Activated naive CD4-positive, alpha-beta T cell treated with anti-CD3 and anti-CD28 coated beads for 36 hours (primary cell): ENCODE data around the gene BTBD7. TPM values are rescaled to one million over a fixed set of nuclear protein-coding genes. Genes with fewer than 3 reads are reported as not detected.

Experiments used
- CTCF ChIA-PET: fragments of 350-600 bp; sonication (Branson Sonifier 250); formaldehyde crosslinking; loops from one replicate; lab custom pipeline; 2021; ENCODE audit warnings: antibody characterized with exemption; lab: Charles Lee
- DNase-seq: peaks from one replicate; pipeline ENCODE4 v3.0.0-alpha.2; 2020
- H3K27ac Mint-ChIP-seq: one replicate; pipeline ENCODE4 v1.8.0; 2021; ENCODE audit warnings: mild to moderate bottlenecking, mixed read lengths
- H3K27me3 Mint-ChIP-seq: one replicate; pipeline ENCODE4 v1.8.0; 2021; ENCODE audit warnings: low read depth, mixed read lengths
- H3K36me3 Mint-ChIP-seq: one replicate; pipeline ENCODE4 v1.8.0; 2021; ENCODE audit warnings: low read depth, mixed read lengths
- H3K4me1 Mint-ChIP-seq: one replicate; pipeline ENCODE4 v1.8.0; 2021; ENCODE audit warnings: low read depth, mixed read lengths
- H3K4me3 Mint-ChIP-seq: one replicate; pipeline ENCODE4 v1.8.0; 2021; ENCODE audit warnings: mild to moderate bottlenecking, moderate library complexity, mixed read lengths
- H3K9me3 Mint-ChIP-seq: one replicate; pipeline ENCODE4 v1.8.0; 2021; ENCODE audit warnings: mixed read lengths
- intact Hi-C: fragments of 100-400 bp; cut with micrococcal nuclease; formaldehyde crosslinking; loops from one replicate; pipeline ENCODE4 v1.15.1; 2023
- total RNA-seq, 2 experiments: library from RNA; stranded (reverse); gene quantifications; one replicate each; pipeline ENCODE4 v1.2.3, GENCODE V29; 2021

Gene BTBD7
- total RNA-seq, 2 experiments from 2014 or later = 7.2 to 7.7 TPM

GRCh38 chr14:93308686-93309345 lies 24.0 kb downstream of the BTBD7 start:
- H3K27ac Mint-ChIP-seq = no peak overlapping the region
- CTCF ChIA-PET = no interaction called here
- H3K9me3 Mint-ChIP-seq = no peaks in the 10 kb centered on the region
- no peaks in the 10 kb centered on the region for H3K27me3 Mint-ChIP-seq
- DNase-seq = no peak
- H3K36me3 Mint-ChIP-seq = no peaks in the 10 kb centered on the region
- H3K4me1 Mint-ChIP-seq = peaks cover 19% of the 10 kb centered on the region
- intact Hi-C loops = no loop called here
- no peak overlapping the region for H3K4me3 Mint-ChIP-seq

- no peaks in the 10 kb centered on the region for H3K27me3 Mint-ChIP-seq
- intact Hi-C loops = no loop called here
- no peaks in the 10 kb centered on the region for H3K9me3 Mint-ChIP-seq
- H3K36me3 Mint-ChIP-seq = no peaks in the 10 kb centered on the region
- H3K4me3 Mint-ChIP-seq = no peak overlapping the region
- CTCF ChIA-PET = no interaction called here
- H3K27ac Mint-ChIP-seq = no peak overlapping the region
- H3K4me1 Mint-ChIP-seq = peaks cover 25% of the 10 kb centered on the region
- no peak for DNase-seq
These were observed 26.0 kb downstream of the BTBD7 start for GRCh38 chr14:93306812-93307211.

- no peak for DNase-seq
- Mint-ChIP-seq H3K27me3 (no peaks in the 10 kb centered on the region), H3K4me3 (no peak overlapping the region), H3K36me3 (no peaks in the 10 kb centered on the region), H3K9me3 (no peaks in the 10 kb centered on the region), H3K4me1 (peaks cover 25% of the 10 kb centered on the region), H3K27ac (no peak overlapping the region)
- CTCF ChIA-PET = no interaction called here
- intact Hi-C loops = no loop called here
These were observed 27.0 kb downstream of the BTBD7 start for GRCh38 chr14:93305725-93306418.

GRCh38 chr14:93304771-93305170 lies 28.1 kb downstream of the BTBD7 start:
- H3K27me3 Mint-ChIP-seq = no peaks in the 10 kb centered on the region
- intact Hi-C loops = no loop called here
- H3K4me3 Mint-ChIP-seq = no peak overlapping the region
- CTCF ChIA-PET = no interaction called here
- H3K27ac Mint-ChIP-seq = no peak overlapping the region
- no peaks in the 10 kb centered on the region for H3K9me3 Mint-ChIP-seq
- H3K36me3 Mint-ChIP-seq = no peaks in the 10 kb centered on the region
- H3K4me1 Mint-ChIP-seq = peaks cover 22% of the 10 kb centered on the region
- DNase-seq = no peak

- Mint-ChIP-seq H3K4me1 (peaks cover 23% of the 10 kb centered on the region), H3K9me3 (no peaks in the 10 kb centered on the region), H3K27me3 (no peaks in the 10 kb centered on the region), H3K27ac (no peak overlapping the region), H3K36me3 (no peaks in the 10 kb centered on the region), H3K4me3 (no peak overlapping the region)
- DNase-seq = no peak
- CTCF ChIA-PET = interaction anchor here (0.8 kb wide), 1 partner anchor 12 kb away, joined by 3 read pairs; no protein-coding TSS in a partner anchor
- intact Hi-C loops = no loop called here
These were observed 29.2 kb downstream of the BTBD7 start for GRCh38 chr14:93303659-93304058.

- no peak overlapping the region for H3K27ac Mint-ChIP-seq
These were observed 29.9 kb downstream of the BTBD7 start for GRCh38 chr14:93302688-93303581.

GRCh38 chr14:93301821-93302447 lies 30.9 kb downstream of the BTBD7 start:
- CTCF ChIA-PET = no interaction called here
- intact Hi-C loops = no loop called here
- Mint-ChIP-seq H3K4me3 (no peak overlapping the region), H3K27ac (no peak overlapping the region), H3K27me3 (no peaks in the 10 kb centered on the region), H3K36me3 (no peaks in the 10 kb centered on the region), H3K9me3 (no peaks in the 10 kb centered on the region), H3K4me1 (peaks cover 20% of the 10 kb centered on the region)
- no peak for DNase-seq

More at GRCh38 chr14:93302688-93303581, 29.9 kb downstream of the BTBD7 start:
- Mint-ChIP-seq H3K4me1 (peaks cover 20% of the 10 kb centered on the region), H3K27me3 (no peaks in the 10 kb centered on the region), H3K4me3 (no peak overlapping the region), H3K9me3 (no peaks in the 10 kb centered on the region), H3K36me3 (no peaks in the 10 kb centered on the region)
- DNase-seq = no peak
- intact Hi-C loops = no loop called here
- CTCF ChIA-PET = interaction anchor here (0.8 kb wide), 1 partner anchor 13 kb away, joined by 3 read pairs; no protein-coding TSS in a partner anchor

GRCh38 chr14:93299866-93300265 lies 33.0 kb downstream of the BTBD7 start:
- Mint-ChIP-seq H3K4me1 (peaks cover 20% of the 10 kb centered on the region), H3K27ac (no peak overlapping the region), H3K36me3 (no peaks in the 10 kb centered on the region), H3K27me3 (no peaks in the 10 kb centered on the region), H3K9me3 (no peaks in the 10 kb centered on the region), H3K4me3 (no peak overlapping the region)
- CTCF ChIA-PET = no interaction called here
- no peak for DNase-seq
- intact Hi-C loops = no loop called here

- peaks cover 3% of the 10 kb centered on the region for H3K36me3 Mint-ChIP-seq
- H3K9me3 Mint-ChIP-seq = no peaks in the 10 kb centered on the region
- no peak for DNase-seq
- no peak overlapping the region for H3K4me3 Mint-ChIP-seq
- no peak overlapping the region for H3K27ac Mint-ChIP-seq
- no peaks in the 10 kb centered on the region for H3K27me3 Mint-ChIP-seq
- intact Hi-C loops = no loop called here
- peaks cover 20% of the 10 kb centered on the region for H3K4me1 Mint-ChIP-seq
- CTCF ChIA-PET = no interaction called here
These were observed 33.4 kb downstream of the BTBD7 start for GRCh38 chr14:93299416-93299815.

GRCh38 chr14:93295541-93296220 lies 37.2 kb downstream of the BTBD7 start:
- Mint-ChIP-seq H3K27me3 (no peaks in the 10 kb centered on the region), H3K9me3 (no peaks in the 10 kb centered on the region), H3K36me3 (peaks cover 9% of the 10 kb centered on the region), H3K27ac (no peak overlapping the region), H3K4me1 (peaks cover 12% of the 10 kb centered on the region), H3K4me3 (no peak overlapping the region)
- CTCF ChIA-PET = interaction anchor here (0.7 kb wide), 1 partner anchor 68 kb away, joined by 3 read pairs; no protein-coding TSS in a partner anchor
- no peak for DNase-seq
- intact Hi-C loops = no loop called here

- Mint-ChIP-seq H3K36me3 (peaks cover 6% of the 10 kb centered on the region), H3K4me1 (peaks cover 8% of the 10 kb centered on the region), H3K27me3 (no peaks in the 10 kb centered on the region), H3K27ac (no peak overlapping the region), H3K9me3 (no peaks in the 10 kb centered on the region), H3K4me3 (no peak overlapping the region)
- no peak for DNase-seq
- intact Hi-C loops = no loop called here
- CTCF ChIA-PET = no interaction called here
These were observed 46.5 kb downstream of the BTBD7 start for GRCh38 chr14:93286212-93286890.
